Amniotic epithelial cell (primary cell): ENCODE measurements around the gene GPR34.

ENCODE experiments used
- DNase-seq: peaks from one replicate; pipeline ENCODE4 v3.0.0-alpha.2; 2010; ENCODE audit warnings: low read depth

The GPR34 gene

DNA sequence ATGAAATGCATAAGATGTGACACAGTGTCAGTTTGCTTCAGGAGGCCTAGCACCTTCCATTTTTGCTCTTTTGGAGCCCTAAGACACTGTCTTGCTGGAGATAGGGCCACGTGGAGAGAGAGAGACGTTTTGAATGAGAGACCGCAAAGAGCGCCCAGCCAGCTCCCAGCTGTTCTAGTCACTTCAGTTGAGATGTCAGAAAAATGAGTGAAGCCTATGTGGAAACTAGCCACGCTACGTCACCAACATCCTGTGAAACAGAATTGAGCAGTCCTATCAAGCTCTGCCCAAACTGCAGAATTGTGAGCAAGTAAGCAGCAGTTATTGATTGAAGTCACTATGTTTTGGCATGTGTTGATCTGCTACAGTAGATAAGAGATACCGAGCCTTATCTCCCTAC lies 48.3 kb downstream of the GPR34 start:
- no peak for DNase-seq

- no peak for DNase-seq
Measured at GRCh38 chrX:41739871-41740270, 51.1 kb downstream of the GPR34 start.
